CD4-positive, alpha-beta T cell treated with Interleukin-12 subunit alpha and Interleukin-12 subunit beta, for 1 hour (primary cell): Measurements from ENCODE around the gene RNF25.

Source experiments
- DNase-seq: peaks from one replicate; pipeline ENCODE4 v3.0.0-alpha.2; 2020

RNF25 gene

GRCh38 chr2:218622606-218623365 is 49.0 kb downstream of the RNF25 start:
- no peak for DNase-seq

GRCh38 chr2:218621007-218621406 is 50.8 kb downstream of the RNF25 start:
- DNase-seq: no peak

DNA sequence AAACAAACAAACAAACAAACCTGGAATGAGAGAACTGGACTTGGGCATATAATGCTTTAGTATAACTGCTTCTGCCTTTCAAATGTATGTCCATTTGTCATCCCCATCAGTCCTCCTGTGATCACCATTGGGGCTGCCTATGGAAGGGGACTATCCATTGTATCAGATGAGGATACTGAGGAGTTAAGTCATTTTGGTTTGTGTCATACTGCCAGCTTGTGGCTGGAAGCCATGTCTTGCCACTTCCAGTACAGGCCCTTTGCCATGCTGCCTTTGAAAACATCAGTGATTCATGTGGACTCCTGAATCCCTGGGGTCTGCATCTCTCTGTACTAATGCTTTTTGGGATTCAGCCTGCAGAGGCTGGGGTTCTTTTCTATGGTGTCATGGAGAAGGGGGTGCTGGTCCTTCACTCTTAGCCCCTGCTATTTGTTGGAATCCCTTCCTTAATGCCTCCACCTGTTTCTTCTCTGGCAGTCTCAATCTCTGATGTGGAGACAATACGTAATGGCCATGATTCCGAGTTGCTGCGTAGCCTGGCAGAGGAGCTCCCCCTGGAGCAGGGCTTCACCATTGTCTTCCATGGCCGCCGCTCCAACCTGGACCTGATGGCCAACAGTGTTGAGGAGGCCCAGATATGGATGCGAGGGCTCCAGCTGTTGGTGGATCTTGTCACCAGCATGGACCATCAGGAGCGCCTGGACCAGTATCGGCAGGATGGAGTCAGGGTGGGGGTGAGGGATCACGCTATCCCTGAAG is 53.5 kb downstream of the RNF25 start:
- no peak for DNase-seq

DNA sequence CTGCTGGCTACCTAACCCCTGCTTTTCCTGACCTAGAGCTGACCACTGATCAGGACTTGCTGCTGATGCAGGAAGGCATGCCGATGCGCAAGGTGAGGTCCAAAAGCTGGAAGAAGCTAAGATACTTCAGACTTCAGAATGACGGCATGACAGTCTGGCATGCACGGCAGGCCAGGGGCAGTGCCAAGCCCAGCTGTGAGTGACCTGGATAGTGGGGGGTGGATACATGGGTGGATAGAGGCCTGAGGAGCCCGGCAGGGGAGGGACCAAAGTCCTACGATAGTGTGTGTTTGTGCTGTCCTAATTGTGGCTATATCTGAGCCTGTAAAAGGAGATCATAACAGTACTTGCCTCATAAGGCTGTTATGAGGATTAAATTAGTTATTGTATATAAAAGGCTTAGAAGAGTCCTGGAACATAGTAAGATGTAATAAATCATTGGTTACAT is 55.9 kb downstream of the RNF25 start:
- DNase-seq: no peak
